Measurements from ENCODE around the gene CPM.

DNA sequence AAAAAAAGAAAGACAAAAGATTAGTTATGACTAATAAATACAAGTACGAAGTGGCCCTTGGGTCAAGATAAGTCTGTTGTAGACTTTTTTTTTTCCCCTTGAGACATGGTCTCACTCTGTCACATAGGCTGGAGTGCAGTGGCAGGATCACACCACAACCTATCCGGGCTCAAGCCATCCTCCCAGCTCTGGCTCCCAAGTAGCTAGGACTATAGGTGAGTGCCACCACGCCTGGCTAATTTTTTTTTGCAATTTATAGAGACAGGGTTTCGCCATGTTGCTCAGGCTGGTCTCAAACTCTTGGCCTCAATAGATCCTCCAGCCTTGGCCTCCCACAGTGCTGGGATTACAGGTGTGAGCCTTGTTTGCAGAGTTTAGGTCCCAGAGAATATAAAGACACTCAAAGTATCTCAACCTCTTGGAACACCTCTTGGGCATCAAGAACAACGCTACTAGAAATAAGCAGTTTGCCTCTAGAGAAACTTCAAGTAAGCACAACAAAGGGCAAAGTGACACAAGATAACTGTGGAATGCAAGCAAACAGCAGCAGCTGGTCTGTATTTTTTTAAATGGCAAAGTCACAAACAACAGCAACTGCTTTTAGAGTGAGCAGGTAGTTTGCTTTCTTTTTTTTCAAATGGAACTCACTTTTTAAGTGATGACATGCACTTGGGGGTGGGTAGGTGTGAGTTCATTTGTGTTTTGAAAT, 128.9 kb downstream of the CPM start:
- no peak for TF ChIP-seq POLR2A (IDR thresholded peaks at IDR 0.05)
- TF ChIP-seq, protein P1, sequence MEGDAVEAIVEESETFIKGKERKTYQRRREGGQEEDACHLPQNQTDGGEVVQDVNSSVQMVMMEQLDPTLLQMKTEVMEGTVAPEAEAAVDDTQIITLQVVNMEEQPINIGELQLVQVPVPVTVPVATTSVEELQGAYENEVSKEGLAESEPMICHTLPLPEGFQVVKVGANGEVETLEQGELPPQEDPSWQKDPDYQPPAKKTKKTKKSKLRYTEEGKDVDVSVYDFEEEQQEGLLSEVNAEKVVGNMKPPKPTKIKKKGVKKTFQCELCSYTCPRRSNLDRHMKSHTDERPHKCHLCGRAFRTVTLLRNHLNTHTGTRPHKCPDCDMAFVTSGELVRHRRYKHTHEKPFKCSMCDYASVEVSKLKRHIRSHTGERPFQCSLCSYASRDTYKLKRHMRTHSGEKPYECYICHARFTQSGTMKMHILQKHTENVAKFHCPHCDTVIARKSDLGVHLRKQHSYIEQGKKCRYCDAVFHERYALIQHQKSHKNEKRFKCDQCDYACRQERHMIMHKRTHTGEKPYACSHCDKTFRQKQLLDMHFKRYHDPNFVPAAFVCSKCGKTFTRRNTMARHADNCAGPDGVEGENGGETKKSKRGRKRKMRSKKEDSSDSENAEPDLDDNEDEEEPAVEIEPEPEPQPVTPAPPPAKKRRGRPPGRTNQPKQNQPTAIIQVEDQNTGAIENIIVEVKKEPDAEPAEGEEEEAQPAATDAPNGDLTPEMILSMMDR (IDR thresholded peaks at IDR 0.05): no peak

All from lower leg skin (tissue), 3 donors.